T47D (cell line): ENCODE data around the gene FHOD1.

ENCODE experiments used
- DNase-seq, 2 experiments: peaks; one replicate each; pipeline versions ENCODE4 v3.0.0 to v3.0.0-alpha.2; 2011 to 2012; ENCODE audit warnings: low read depth in 1 of 2, low spot score in 1 of 2
- JUND ChIP-seq: IDR thresholded peaks from 2 replicates; pipeline ENCODE4 v1.6.1; 2012; ENCODE audit warnings: low read depth
- in situ Hi-C: cut with HindIII; loops from 2 replicates; pipeline ENCODE4 v1.10.0; 2016; ENCODE audit warnings: low sequenced_read_pairs, low pct_unique_long_range_greater_than_20kb

Gene FHOD1

DNA sequence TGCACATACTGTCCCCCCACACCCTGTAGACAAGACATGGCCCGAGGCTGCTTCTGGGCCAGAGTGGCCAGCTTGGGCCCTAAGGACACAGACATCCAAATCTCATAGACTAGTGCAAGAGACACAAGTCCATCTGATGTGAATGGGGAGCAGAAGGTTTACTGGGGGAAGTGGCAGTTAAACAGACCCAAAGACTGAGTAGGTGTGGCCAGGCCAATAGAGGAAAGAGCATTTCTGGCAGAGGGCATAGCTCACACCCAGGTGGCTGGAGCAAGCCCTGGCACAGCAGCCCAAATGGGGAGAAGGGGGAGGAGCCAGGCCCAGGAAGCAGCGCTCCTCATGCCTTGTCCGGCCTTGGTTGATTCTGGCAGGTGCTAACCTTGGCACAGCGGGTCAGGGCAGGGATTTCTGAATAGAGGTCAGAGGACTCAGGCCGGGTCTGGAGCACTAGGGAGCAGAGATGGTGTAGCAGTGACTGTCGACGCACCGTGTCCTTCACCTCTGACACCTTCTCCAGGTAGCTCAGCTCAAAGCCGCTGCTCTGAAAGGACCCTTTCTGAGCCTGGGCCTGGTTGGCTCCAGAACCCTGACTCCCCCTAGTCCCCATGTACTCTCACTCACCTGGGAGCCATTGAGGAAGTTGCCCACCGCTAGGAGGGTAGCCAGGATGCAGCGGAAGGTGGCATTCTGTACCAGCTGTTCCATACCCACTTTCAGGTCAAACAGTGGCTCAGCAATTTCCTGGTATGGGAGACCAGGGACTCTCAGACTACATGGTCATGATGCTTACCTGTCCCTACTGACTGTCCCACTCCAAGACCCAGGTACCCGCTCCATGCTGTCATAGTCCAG, 16.2 kb downstream of the FHOD1 start:
- in situ Hi-C loops, result no loop called here
- no peak for DNase-seq
- TF ChIP-seq JUND, result no peak

DNA sequence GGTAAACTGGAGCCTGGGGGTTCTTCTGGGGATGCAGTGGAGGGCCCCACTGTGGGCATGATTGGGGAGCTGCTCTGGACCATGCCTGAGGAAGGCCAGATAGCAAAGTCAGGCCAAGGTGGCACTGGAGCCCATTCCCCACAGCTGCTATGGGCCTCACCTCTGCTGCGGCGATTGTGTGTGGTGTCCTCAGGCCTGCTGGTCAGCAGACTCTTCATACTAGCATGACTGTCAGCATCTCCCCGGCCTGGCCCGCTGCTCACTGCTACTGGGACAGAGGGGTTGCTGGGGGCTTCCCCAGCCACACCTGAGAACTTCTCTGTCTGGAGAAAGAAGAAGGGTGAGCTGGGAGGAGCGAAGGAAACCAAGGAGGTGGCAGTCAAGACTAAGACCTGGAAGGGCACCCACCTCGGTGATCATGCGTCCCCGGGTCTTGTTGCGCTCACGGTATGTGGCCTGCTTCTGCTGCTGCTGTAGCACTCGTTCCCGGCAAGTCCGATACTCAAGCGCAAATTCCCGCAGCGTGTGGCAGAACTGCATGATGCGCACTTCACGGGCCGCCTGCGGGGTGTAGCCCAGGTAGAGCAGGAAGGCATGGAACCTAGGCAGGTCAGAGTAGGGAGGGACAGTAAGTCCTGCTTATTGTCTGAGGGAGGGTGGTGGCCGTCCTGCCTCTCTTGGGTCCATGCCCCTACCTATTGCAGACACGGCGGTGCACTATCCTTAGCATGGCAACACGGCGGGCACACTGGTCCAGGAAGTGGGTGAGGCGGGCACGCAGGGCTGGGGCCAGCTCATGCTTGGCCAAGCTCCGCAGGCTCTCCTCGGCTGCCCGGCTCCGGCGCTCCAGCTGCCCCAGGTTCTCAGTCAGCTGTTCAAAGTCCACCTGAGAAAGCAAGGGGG, 17.1 kb downstream of the FHOD1 start:
- in situ Hi-C loops, result no loop called here

DNA sequence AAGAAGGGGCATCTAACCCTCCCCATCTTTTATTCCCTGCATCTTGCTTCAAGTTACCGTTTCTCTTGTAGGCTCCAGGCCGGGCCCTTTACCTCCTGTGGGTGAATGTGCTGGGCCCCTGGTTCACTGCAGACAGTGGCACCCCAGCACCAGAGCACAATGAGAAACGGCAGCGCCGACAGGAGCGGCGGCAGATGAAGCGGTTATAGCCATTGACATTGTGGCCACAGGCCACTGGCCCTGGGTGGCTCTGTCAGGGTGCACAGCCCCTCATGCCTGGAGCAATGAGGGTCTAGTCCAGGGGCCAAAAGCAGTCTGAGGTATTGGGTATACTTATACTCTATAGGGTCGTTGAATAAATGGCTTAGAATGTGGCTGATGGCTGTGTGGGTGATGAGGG, 18.4 kb downstream of the FHOD1 start:
- in situ Hi-C loops, result no loop called here
- no peak for TF ChIP-seq JUND
- DNase-seq, result no peak

More for the DNA sequence above, 17.1 kb downstream of the FHOD1 start:
- TF ChIP-seq JUND, result no peak
- DNase-seq, result no peak

DNA sequence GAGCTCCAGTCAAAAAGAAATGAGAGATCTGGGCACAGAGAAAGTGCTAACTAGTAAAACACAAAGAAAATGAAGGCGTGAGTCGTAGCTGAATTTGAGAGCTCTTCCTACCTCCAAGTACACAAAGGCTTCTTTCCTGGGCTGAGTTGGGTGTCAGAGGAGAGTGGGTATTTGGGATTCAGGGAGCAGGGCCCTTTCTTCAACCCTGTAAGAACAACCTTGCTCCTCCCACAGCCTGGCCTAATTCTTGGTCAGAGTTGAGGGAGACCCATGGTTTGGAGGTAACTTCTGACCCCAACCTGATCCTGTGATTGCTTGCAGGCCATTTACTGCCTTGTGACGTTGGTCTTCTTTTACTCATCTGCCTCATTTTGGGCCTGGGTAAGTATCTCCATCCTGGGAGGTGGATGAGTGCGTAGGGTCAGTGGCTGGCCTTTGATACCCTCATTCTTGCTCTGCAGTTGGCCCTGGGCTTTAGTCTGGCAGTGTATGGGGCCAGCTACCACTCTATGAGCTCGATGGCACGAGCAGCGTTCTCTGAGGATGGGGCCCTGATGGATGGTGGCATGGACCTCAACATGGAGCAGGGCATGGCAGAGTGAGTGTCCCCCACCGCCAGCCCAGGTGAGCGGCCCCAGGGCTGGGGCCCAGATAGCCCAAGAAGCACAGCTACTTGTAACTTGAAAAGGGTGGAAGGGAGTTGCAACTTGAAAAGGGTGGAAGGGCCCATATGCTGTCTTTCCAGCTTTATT, 19.1 kb downstream of the FHOD1 start:
- in situ Hi-C loops, result no loop called here
- DNase-seq, result no peak
- no peak for TF ChIP-seq JUND

DNA sequence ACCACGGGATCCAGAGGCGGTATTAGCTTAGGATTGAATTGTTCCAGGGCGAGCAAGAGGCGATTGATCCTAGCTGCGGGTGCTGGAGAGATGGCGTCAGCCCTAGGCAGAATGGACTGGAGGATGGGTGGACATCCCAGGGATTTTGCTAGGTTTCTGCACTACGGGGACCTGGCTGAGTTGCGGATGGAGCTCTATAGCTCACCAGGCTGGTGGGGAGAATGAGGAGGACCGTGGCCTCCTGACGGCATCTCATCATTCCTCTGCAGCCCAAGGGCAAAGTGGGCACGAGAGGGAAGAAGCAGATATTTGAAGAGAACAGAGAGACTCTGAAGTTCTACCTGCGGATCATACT, 19.7 kb downstream of the FHOD1 start:
- in situ Hi-C loops, result no loop called here
- no peak for DNase-seq
- TF ChIP-seq JUND, result no peak

DNA sequence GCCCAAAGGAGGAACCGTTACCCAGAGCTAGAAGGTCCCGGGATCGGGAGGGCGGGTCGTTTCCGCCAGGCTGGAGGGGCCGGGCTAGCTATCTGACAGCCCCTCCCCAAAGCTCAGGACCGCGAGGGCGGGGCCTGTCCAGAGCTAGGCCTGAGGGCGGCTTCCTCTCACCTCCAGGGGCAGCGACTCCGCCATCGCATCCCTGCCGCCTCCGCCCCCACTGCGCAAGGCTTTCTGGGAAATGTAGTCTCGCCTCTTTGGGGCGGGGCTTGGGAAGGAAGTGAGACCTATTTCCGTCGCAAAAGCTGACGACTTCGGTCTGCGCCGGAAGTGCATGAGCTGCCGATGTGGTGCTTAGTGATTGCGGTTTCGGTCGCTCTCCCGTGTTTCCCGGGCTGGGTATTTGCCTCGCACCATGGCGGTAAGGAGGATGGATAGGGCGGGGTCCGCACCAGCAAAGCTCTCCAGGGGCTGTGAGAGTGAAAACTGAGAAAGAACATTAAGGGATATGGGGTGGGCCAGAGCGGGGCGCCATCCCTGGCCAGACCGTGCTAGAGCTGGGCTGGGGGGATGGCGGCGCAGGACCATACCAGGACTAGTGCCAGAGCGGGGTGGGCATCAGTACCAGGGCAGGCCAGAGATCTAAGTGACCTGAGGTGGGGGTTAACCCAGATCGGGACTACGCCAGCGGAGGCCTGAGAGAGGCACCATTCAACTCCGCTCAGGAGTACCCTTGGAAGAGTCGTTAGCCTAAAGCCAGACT, 20.3 kb downstream of the FHOD1 start, which contains the start of gene TMEM208:
Gene TMEM208, plus strand, starts transcription at position 327 of the 763 bp plus-strand sequence. Its CDS starts 89 bp downstream, at position 416.
- in situ Hi-C loops, result no loop called here
- DNase-seq, result peak; percentile 82 to 98
- no peak for TF ChIP-seq JUND

DNA sequence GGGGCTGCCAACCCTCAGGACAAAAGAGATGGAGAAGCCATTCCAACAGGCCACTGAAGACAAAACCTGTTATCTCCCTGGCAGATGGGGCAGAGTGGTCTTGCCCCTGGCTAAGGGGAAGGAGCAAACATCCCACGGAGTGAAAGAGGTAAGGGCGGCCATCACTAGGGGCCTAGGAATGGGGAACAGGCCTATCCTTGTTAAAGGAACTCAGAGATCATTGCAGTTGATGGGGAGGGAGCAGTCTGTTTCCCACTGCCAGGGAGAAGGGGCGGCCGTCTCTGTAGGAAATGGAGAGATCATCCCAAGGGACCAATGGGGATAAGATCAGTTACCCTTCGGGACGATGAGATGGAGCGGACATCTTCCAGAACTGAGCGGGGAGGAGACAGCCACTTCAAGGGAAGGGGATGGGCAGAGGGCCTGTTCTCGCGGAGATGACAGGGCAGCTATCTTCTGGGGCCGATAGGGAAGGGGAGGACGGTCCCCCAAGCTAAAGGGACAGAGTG, 20.9 kb downstream of the FHOD1 start:
- DNase-seq, result no peak
- in situ Hi-C loops, result no loop called here
- TF ChIP-seq JUND, result no peak

DNA sequence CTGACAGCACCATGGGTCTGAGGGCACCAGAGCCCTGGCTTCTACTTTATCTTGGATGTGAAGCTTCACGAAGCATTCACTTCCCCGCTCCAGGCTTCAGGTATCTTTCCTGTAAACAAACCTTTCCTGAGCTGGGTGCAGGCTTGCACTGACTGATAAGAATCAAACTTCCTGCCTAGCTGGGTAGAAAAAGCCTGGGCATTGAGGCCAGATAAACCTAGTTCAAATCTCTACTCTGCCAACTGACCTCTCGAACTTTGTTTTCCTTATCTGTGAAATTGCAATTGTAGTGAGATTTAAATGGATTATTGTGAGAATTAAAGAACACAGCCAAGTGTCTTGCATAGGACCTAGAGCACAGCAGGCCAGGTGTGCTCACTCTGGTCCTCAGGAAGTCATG, 23.3 kb downstream of the FHOD1 start:
- DNase-seq, result no peak
- in situ Hi-C loops, result no loop called here
- TF ChIP-seq JUND, result no peak

DNA sequence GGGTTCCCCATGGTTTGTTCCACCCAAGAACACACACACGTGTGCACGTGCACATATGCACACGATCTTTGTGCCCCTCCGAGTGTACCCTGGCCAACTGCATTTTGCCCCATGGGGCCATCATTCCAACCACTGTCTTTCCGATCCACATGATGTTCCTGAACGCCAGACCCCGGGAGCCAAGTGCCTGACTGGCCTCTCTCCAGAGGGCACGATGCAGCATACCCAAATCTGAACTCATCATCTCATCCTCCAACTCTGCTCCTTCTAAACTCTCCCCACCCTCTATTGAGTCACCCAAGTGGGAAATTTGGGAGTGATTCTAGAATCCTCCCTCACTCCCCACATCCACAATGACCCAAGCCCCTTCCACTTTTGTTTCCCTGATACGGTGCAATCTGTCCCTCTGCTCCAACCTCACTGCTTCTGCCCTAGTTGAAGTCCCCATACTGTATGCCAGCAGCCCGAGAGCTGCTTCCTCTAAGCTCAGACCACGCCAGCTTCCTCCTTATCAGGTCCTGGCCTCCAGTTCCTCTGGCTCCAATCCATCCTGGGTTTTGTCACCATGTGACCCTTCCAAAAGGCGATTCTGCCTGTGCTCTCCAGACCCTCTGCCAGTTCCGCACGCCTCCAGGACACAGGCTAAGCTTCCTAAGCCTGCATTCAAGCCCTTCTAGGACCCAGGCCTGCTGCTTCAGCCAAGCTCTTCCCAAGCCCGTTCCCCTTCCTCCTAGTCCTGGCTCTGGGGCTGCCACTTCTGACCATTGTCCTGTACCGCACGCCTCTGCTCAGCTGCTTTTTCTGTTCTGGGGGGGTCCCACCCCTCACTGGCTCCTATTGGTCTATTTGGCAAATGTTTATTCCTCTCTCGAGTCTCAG, 30.4 kb downstream of the FHOD1 start:
- in situ Hi-C loops, result no loop called here
- no peak for TF ChIP-seq JUND
- no peak for DNase-seq

DNA sequence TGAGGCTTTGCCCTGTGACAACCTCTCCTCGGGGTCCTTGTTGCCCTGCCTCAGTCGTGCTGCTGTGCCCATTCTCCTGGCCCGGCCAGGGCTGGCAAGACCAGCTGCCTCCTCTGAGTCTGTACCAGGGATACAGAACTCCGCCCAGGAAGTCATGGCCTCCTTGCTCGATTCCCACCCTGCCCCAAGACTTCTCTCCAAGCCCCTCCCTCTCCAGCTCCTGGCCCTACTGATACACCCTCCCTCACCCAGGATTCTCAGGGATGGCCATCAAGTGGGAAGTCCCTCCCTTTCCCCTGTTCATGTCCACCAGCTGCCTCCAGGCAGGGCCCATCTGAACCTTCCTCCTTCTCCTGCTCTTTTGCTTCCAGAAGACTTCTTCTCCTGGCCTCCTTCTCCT, 31.6 kb downstream of the FHOD1 start:
- TF ChIP-seq JUND, result no peak
- DNase-seq, result no peak
- in situ Hi-C loops, result no loop called here
